Ecto neural progenitor cell (in vitro differentiated cells): ENCODE data around the gene PXMP4.
"Not testable (repeated sequence)": the region's sequence is repeated elsewhere in the genome, so short reads cannot be mapped to it uniquely, and the experiment has no call there.

Source experiments
- DNase-seq: peaks from one replicate; pipeline ENCODE4 v3.0.0-alpha.2; 2018; ENCODE audit warnings: low spot score

PXMP4 gene

GRCh38 chr20:33719989-33720709, at the start of gene PXMP4:
Gene PXMP4, minus strand, starts transcription at chr20:33720310. Its CDS starts 103 bp downstream, at chr20:33720207.
- DNase-seq = peak; percentile 86

- DNase-seq = no peak
These were observed 48.9 kb upstream of the PXMP4 start for GRCh38 chr20:33769043-33769442.

GRCh38 chr20:33767777-33768138, 47.6 kb upstream of the PXMP4 start:
- no peak for DNase-seq

GRCh38 chr20:33766686-33767085, 46.6 kb upstream of the PXMP4 start:
- no peak for DNase-seq

GRCh38 chr20:33765592-33765991, 45.5 kb upstream of the PXMP4 start:
- DNase-seq = no peak

- DNase-seq = no peak
These were observed 45.0 kb upstream of the PXMP4 start for GRCh38 chr20:33765099-33765498.

GRCh38 chr20:33761698-33762250, 41.7 kb upstream of the PXMP4 start:
- DNase-seq = no peak

- no peak for DNase-seq
These were observed 37.3 kb upstream of the PXMP4 start for GRCh38 chr20:33757458-33757857.

- no peak for DNase-seq
These were observed 36.9 kb upstream of the PXMP4 start for GRCh38 chr20:33757046-33757445.

GRCh38 chr20:33755936-33756490, 35.9 kb upstream of the PXMP4 start:
- not testable (repeated sequence) for DNase-seq

GRCh38 chr20:33753763-33754162, 33.7 kb upstream of the PXMP4 start:
- no peak for DNase-seq

GRCh38 chr20:33753143-33753542, 33.0 kb upstream of the PXMP4 start:
- no peak for DNase-seq

- no peak for DNase-seq
These were observed 31.7 kb upstream of the PXMP4 start for GRCh38 chr20:33751775-33752174.

GRCh38 chr20:33746325-33746998, 26.4 kb upstream of the PXMP4 start:
- no peak for DNase-seq

- no peak for DNase-seq
These were observed 24.8 kb upstream of the PXMP4 start for GRCh38 chr20:33744773-33745385.

GRCh38 chr20:33744181-33744580, 24.1 kb upstream of the PXMP4 start:
- DNase-seq = no peak

GRCh38 chr20:33740189-33740588, 20.1 kb upstream of the PXMP4 start:
- DNase-seq = no peak

- DNase-seq = no peak
These were observed 19.4 kb upstream of the PXMP4 start for GRCh38 chr20:33739493-33739892.

GRCh38 chr20:33736962-33737361, 16.9 kb upstream of the PXMP4 start:
- no peak for DNase-seq

GRCh38 chr20:33733654-33734576, 13.8 kb upstream of the PXMP4 start:
- no peak for DNase-seq

- DNase-seq = peak; percentile 95
These were observed 12.3 kb upstream of the PXMP4 start for GRCh38 chr20:33732166-33732970.
